CD4-positive, alpha-beta T cell treated with Interleukin-2 at 100 ng/mL for 4 hours (primary cell): ENCODE results near the gene NAA25.
"Not testable (repeated sequence)": the region's sequence is repeated elsewhere in the genome, so short reads cannot be mapped to it uniquely, and the experiment has no call there.

ENCODE experiments used
- DNase-seq: peaks from one replicate; pipeline ENCODE4 v3.0.0-alpha.2; 2020; ENCODE audit warnings: low spot score

The NAA25 gene

GRCh38 chr12:112061137-112061536 lies 47.4 kb downstream of the NAA25 start:
- no peak for DNase-seq

GRCh38 chr12:112049351-112049750 lies 59.2 kb downstream of the NAA25 start:
- no peak for DNase-seq

- no peak for DNase-seq
Observed at GRCh38 chr12:112046003-112046402, 62.6 kb downstream of the NAA25 start.

DNA sequence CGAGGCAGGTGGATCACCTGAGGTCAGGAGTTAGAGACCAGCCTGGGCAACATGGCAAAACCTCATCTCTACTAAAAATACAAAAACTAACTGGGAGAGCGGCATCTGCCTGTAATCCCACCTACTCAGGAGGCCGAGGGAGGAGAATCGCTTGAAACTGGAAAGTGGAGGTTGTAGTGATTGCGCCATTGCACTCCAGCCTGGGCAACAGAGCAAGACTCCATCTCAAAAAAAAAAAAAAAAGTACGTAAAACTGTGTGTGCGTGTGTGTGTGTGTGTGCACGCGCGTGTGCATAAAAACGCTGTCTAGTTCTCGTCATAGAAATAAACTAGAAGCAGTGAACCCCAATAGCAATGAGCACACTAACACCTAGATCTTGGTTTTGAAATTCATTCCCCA lies 72.0 kb downstream of the NAA25 start:
- DNase-seq = not testable (repeated sequence)

DNA sequence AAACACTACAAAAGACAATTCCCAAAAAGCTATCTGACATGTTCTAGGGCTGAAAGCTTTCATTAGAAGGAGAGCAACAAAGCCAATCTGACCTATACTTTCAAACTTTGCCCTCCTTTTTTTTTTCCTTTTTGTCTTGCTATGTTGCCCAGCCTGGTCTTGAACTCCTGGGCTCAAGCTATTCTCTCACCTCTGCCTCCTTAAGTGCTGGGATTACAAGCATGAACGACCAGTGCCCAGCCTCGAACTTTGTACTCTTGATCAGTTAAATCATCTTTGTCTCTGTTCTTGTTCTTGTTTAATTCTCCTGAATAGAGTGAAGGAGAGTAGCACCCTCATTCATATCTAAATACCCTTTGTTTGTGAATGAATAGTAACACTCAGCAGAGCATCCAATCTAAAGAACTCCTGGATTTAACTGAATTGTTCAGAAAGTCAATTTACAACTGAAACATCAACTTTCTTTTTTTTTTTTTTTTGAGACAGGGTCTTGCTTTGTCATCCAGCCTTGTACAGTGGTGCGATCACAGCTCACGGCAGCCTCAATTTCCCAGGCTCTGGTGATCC lies 73.3 kb downstream of the NAA25 start:
- no peak for DNase-seq

- no peak for DNase-seq
Observed at GRCh38 chr12:112032292-112032691, 76.3 kb downstream of the NAA25 start.

GRCh38 chr12:112031472-112031871 lies 77.1 kb downstream of the NAA25 start:
- no peak for DNase-seq

GRCh38 chr12:112029301-112029700 lies 79.3 kb downstream of the NAA25 start:
- DNase-seq = no peak

- no peak for DNase-seq
Observed at GRCh38 chr12:112025808-112026375, 82.7 kb downstream of the NAA25 start.

DNA sequence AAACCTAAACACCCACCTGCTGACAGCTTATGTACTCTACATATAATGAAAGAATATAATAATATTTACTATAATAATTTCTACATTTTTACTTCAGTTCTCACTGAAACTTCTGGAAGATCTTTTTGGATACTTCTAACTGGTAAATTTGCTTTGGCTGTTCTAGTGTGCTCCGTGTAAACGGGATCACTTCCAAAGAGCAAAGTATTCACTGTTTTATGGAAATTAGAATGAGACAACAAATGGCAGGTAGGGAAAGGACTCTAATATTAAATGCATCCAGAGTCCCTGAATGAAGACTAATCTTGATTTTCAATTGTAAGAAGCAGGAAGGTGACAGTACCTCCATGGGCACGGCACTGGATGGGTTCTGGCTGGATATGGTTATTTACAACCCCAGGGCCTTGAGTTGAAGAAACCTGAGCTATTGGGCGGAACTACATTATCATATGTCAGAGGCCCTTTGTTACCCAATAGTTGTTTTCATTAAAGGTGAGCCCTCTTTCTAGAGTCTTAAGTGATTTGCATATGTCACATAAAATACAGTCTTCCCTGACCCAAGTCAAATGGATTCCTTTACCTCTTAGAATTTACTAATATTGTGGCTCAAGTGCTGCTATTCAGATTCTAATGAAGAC lies 84.7 kb downstream of the NAA25 start:
- DNase-seq = no peak

GRCh38 chr12:112022241-112023016 lies 86.2 kb downstream of the NAA25 start:
- no peak for DNase-seq

DNA sequence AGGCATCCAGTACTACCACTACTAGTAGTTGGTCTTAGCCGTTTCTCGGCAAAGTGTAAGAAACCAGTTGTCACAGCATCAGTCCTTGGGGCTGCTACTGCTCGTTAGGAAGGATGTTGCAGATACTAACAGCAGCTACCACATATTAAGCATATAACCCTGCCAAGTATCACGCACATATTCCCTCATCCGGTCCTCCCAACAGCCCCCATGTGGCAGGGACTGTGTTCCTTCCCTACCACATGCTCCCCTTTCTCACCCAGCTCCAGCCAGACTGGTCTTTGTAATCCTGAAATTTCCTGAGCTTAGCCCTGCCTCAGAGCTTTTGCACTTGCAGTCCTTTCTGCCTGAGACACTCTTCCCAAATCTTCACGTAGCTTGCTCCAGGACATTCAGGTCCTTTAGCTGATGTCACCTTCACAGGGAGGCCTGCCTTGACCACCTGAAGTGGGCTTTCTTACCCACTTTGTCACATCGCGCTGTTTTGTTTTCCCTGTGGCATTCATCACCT lies 87.6 kb downstream of the NAA25 start:
- DNase-seq = no peak

- DNase-seq = no peak
Observed at GRCh38 chr12:112018571-112019237, 89.9 kb downstream of the NAA25 start.

GRCh38 chr12:112017041-112017440 lies 91.5 kb downstream of the NAA25 start:
- no peak for DNase-seq

DNA sequence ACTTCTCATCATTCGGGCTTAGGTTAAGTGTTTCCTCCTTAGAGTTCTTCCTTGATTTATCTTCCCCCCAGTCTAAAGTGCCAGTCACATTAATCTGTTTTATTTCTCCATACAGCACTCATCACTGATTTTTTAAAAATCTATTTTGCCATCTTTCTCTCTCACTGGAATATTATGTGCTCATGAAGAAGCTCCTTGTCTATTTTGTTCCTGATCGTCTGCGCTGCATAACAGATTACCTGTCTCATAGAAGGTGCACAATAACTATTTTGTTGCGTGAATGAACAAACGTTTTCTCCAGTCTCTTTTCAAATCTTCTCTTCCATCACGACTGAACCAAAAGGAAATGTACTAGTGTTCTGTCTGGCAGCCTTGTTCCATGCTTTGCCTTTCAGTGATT lies 92.6 kb downstream of the NAA25 start:
- DNase-seq = no peak

DNA sequence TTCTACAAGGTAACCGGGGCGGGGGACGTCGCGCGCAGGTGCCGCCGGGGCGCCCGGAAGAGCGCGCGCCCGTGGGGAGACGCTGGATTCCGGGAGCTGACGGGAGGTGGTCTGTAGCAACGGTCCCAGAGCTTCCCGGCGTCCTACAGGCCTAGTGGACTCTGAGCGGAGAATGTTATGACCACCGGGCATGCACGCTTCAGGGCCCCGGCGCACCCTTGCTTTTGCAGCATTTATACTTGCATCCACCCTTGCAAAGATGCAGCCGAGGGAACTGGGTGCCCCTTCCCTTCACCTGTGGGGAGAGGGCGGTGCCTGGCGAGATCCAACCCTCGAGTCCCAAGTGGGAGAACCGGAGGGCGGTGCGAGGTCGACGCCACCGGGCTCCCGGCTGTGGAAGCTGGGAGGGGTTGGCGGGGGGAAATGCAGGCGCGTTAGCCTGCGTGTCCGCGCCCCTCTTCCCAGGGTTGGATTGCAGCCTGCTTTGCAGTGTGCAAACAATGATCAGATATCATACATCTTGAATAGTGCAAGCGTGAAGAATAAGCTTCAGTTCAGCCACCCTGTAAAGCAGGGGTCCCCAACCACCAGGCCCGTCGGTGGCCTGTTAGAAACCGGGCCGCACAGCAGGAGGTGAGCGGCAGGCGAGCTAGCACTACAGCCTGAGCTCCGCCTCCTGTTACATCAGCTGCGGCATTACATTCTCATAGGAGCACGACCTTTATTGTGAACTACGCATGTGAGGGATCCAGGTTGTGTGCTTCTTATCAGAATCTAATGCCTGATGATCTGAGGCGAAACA lies 94.8 kb downstream of the NAA25 start:
- peak; percentile 76 for DNase-seq

DNA sequence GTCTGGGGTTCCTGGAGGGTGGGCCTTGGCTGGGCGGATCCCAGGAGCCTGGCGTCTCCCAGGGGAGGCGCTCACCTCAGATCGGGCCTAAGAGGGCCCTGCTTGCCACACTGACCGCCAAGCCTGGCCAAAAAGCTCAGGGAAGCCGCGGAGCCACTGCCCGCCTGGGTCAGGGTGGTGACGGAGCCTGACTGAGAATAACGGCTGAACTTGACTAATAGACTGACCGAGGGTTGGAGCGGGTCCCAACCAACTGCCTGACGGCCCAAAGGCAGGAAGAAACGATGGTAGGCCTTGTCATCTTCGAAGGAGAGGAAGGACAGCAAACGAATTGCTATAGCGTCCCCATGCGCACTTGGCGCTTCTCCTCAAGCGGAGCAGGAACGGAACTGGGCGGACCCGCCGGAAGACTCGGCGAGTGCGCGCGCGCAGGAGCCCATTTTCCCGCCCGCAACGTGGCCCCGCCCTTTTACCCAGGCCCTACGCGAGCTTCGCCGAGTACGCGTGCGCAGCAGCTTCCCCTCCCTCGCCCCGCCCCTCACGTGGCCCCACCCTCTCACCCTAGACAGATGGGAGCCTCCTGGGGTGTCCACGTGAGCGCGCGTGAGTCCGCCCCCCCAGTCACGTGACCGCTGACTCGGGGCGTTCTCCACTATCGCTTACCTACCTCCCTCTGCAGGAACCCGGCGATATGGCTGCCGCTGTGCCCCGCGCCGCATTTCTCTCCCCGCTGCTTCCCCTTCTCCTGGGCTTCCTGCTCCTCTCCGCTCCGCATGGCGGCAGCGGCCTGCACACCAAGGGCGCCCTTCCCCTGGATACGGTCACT lies 95.6 kb downstream of the NAA25 start, which contains the start of the genes ERP29 and TMEM116:
Gene ERP29, plus strand, starts transcription at position 652 of the 826 bp plus-strand sequence. Its CDS starts 40 bp downstream, at position 692.
Gene TMEM116, minus strand, starts transcription at position 391 of the 826 bp plus-strand sequence. CDS start 7,895 bp downstream, outside the sequence.
- DNase-seq = peak; percentile 100

- no peak for DNase-seq
Observed at GRCh38 chr12:112011685-112012084, 96.9 kb downstream of the NAA25 start.

GRCh38 chr12:112010415-112011344 lies 97.9 kb downstream of the NAA25 start:
- DNase-seq = no peak
